ENCODE data around the gene MVB12B.

MVB12B gene

GRCh38 chr9:126490871-126491567, 164.4 kb downstream of the MVB12B start:
- TF ChIP-seq TAF1 (IDR thresholded peaks at IDR 0.05; ENCODE audit: borderline replicate concordance, insufficient read depth, low read length) = no peak
- TF ChIP-seq POLR2AphosphoS5 (IDR thresholded peaks at IDR 0.05; ENCODE audit: low read depth, low read length) = no peak

DNA sequence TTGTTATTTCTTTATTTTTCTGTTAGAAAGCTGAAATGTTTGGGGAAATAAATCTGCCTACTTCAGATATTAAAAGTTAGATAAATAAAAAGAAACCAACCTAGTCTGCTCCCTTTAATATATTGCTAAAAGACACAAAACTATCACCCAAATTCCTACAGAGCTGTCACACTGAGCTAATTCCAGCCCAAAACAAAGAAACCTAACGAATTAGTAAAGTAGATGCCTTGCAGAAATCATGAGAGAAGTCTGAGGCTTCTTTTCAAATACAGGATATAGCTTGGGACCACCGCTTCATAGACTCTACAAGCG, 164.9 kb downstream of the MVB12B start:
- TF ChIP-seq TAF1 (IDR thresholded peaks at IDR 0.05; ENCODE audit: borderline replicate concordance, insufficient read depth, low read length) (no peak), POLR2AphosphoS5 (IDR thresholded peaks at IDR 0.05; ENCODE audit: low read depth, low read length) (no peak), FOXP2 (optimal IDR thresholded peaks at IDR 0.05; ENCODE audit: borderline replicate concordance, extremely low read depth, extremely low read length, insufficient read depth) (no peak), SIN3A (IDR thresholded peaks at IDR 0.05; ENCODE audit: borderline replicate concordance, insufficient read depth, low read length) (no peak)
- TF ChIP-seq, protein P1, sequence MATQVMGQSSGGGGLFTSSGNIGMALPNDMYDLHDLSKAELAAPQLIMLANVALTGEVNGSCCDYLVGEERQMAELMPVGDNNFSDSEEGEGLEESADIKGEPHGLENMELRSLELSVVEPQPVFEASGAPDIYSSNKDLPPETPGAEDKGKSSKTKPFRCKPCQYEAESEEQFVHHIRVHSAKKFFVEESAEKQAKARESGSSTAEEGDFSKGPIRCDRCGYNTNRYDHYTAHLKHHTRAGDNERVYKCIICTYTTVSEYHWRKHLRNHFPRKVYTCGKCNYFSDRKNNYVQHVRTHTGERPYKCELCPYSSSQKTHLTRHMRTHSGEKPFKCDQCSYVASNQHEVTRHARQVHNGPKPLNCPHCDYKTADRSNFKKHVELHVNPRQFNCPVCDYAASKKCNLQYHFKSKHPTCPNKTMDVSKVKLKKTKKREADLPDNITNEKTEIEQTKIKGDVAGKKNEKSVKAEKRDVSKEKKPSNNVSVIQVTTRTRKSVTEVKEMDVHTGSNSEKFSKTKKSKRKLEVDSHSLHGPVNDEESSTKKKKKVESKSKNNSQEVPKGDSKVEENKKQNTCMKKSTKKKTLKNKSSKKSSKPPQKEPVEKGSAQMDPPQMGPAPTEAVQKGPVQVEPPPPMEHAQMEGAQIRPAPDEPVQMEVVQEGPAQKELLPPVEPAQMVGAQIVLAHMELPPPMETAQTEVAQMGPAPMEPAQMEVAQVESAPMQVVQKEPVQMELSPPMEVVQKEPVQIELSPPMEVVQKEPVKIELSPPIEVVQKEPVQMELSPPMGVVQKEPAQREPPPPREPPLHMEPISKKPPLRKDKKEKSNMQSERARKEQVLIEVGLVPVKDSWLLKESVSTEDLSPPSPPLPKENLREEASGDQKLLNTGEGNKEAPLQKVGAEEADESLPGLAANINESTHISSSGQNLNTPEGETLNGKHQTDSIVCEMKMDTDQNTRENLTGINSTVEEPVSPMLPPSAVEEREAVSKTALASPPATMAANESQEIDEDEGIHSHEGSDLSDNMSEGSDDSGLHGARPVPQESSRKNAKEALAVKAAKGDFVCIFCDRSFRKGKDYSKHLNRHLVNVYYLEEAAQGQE (IDR thresholded peaks at IDR 0.05; ENCODE audit: insufficient read depth in 1 of 2, low read depth in 2 of 2, low read length in 2 of 2) = no peak

- TF ChIP-seq SIN3A (IDR thresholded peaks at IDR 0.05; ENCODE audit: borderline replicate concordance, insufficient read depth, low read length) = no peak
Measured at GRCh38 chr9:126491949-126492348, 165.3 kb downstream of the MVB12B start.

GRCh38 chr9:126494264-126494663, 167.6 kb downstream of the MVB12B start:
- TF ChIP-seq FOXP2 (optimal IDR thresholded peaks at IDR 0.05; ENCODE audit: borderline replicate concordance, extremely low read depth, extremely low read length, insufficient read depth) = no peak
- TF ChIP-seq POLR2AphosphoS5 (IDR thresholded peaks at IDR 0.05; ENCODE audit: low read depth, low read length) = no peak

- no peak for TF ChIP-seq TAF1 (IDR thresholded peaks at IDR 0.05; ENCODE audit: borderline replicate concordance, insufficient read depth, low read length)
Measured at GRCh38 chr9:126494746-126495145, 168.1 kb downstream of the MVB12B start.

DNA sequence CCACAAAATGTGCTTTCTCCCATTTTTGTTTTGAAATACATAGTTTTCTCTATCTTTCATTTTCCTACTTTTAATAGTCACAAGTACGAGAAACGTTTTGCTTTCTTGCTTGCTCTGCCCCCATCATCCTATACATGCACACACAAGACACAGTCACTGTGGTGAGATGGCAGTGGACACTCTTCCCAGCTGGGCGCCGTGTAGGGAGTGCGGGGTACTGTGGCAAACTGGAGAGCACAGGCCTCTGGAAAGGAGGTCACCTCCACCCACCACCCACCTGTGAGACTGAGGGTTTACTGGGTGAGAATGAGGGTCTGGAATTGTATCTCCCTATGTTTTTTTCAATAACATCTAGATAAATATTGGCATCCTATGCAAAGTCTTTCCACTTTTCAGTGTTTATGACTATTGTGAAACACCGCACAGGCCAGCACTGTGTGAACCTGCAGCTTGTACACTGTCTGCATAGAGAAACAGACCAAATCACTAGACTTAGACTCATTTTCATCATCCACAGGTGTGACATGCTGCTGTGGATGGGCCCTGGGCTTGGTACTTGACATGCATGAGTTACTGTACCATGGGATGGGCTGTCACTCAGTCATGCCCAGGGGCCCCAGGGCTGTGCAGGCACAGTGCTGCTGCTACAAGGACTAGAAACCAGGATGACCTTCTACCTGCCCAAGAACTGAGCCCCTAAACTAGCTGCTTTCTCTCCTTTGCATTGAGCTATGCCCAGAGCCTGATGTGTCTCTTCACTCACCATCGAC, 169.0 kb downstream of the MVB12B start:
- no peak for TF ChIP-seq TAF1 (IDR thresholded peaks at IDR 0.05; ENCODE audit: borderline replicate concordance, insufficient read depth, low read length)
- TF ChIP-seq POLR2AphosphoS5 (IDR thresholded peaks at IDR 0.05; ENCODE audit: low read depth, low read length) = no peak
- TF ChIP-seq SIN3A (IDR thresholded peaks at IDR 0.05; ENCODE audit: borderline replicate concordance, insufficient read depth, low read length) = no peak
- TF ChIP-seq, protein P1 (IDR thresholded peaks at IDR 0.05; ENCODE audit: insufficient read depth in 1 of 2, low read depth in 2 of 2, low read length in 2 of 2) = no peak
- no peak for TF ChIP-seq FOXP2 (optimal IDR thresholded peaks at IDR 0.05; ENCODE audit: borderline replicate concordance, extremely low read depth, extremely low read length, insufficient read depth)

GRCh38 chr9:126496181-126496576, 169.6 kb downstream of the MVB12B start:
- TF ChIP-seq TAF1 (IDR thresholded peaks at IDR 0.05; ENCODE audit: borderline replicate concordance, insufficient read depth, low read length) (no peak), SIN3A (IDR thresholded peaks at IDR 0.05; ENCODE audit: borderline replicate concordance, insufficient read depth, low read length) (no peak), FOXP2 (optimal IDR thresholded peaks at IDR 0.05; ENCODE audit: borderline replicate concordance, extremely low read depth, extremely low read length, insufficient read depth) (no peak), POLR2AphosphoS5 (IDR thresholded peaks at IDR 0.05; ENCODE audit: low read depth, low read length) (no peak)
- TF ChIP-seq, protein P1 (IDR thresholded peaks at IDR 0.05; ENCODE audit: insufficient read depth in 1 of 2, low read depth in 2 of 2, low read length in 2 of 2) = no peak

All from PFSK-1 (cell line).